UCSD-AML1 (cell line): ENCODE data around the gene BOD1L1.

ENCODE experiments used
- DNase-seq: peaks from one replicate; lab custom pipeline; 2025; ENCODE audit not compliant: unreplicated experiment; lab: John Stamatoyannopoulos, UW

Gene BOD1L1

DNA sequence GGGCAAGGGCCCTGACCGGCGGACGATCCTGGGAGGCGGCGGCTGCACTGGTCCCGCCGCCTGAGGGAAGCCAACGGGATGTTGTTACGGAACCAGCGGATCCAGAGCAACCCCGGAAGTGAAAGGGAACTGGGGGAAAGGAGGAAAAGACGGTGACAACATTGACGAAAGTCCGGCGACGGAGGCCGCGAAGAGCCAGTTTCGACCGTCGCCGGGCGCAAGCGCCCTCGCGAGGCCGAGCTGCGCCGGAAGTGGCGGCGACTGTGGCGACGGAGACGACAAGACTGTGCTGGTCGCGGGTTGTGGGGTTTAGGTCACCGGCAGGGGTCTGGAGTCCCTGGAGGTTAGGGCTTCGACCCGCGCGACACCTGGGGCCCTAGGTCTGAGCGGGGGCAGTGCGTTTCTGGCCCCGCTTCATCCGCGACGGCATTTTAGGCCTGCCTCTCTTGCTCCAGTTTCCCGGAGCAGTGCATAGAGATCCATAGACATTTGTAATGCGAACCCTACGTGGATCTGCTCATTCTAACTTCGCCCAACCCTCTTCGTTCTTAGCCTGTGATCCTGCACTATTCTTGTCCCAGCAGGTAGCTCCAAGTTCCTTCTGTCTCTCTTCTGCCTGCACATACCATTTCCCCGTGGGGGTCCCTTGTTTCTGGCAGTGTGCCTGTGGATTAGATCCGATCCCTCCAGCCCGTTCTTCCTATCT lies at the start of gene BOD1L1:
BOD1L1 (minus strand) TSS at position 120 of the 706 bp plus-strand sequence. CDS start 138 bp downstream, outside the sequence.
- DNase-seq: peak; percentile 91

DNA sequence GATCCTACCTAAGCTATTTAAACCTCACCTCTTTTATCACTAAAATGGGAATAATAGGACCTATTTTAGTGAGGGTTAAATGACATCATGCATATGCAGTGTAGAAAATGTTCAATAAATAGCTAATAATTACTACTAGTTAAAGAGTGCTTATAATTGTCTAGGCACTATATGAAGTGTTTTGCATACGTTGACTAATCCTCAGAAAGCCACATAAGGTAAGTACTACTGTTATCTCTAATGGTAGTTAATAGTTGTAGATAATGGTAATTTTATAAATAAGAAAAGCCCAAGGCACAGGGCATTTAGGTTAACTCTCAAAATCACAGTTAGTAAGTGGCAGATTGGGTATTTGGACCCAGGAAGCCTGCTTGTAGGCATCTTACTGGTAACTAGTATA lies 47.4 kb upstream of the BOD1L1 start:
- no peak for DNase-seq

DNA sequence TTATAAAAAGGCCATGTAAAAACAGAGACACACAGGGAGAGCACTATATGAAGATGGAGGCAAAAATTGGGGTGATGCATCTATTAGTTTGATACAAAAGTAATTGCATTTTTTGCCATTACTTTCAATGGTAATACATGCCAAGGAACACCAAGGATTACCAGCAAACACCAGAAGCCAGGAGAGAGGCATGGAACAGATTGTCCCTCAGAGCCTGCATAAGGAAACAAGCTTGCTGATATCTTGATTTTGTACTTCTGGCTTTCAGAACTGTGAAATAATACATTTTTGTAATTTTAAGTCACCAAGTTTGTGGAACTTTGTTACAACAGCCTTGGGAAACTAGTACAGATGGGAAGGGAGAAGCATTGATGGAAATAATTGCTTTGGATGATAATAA lies 45.6 kb upstream of the BOD1L1 start:
- no peak for DNase-seq

DNA sequence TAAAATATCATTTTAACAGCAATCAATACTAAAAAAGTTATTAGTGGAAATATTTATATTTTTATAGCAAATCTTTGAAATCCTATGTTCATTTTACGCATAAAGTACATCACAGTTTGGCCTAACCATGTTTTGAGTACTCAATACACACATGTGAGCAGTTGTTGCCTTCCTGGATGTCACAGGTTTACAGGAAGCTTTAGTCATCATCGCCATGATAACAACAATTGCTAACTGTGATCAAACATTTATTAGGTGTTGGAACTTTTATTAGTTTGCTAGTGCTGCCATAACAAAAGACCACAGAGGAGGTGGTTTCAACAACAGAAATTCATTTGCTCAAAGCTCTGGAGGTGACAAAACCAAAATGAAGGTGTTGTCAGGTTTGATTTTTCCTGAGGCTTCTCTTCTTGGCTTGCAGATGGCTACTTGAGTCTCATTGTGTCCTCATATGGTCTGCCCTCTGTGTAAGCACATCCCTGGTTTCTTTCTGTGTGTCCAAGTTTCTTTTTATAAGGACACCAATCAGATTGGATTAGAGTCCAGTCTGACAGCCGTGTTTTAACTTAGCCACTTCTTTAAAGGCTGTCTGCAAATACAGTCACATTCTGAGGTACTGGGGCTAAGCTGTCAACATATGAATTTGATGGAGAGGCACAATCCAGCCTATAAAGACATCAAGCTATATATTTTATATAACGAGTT lies 43.1 kb upstream of the BOD1L1 start:
- DNase-seq: no peak

DNA sequence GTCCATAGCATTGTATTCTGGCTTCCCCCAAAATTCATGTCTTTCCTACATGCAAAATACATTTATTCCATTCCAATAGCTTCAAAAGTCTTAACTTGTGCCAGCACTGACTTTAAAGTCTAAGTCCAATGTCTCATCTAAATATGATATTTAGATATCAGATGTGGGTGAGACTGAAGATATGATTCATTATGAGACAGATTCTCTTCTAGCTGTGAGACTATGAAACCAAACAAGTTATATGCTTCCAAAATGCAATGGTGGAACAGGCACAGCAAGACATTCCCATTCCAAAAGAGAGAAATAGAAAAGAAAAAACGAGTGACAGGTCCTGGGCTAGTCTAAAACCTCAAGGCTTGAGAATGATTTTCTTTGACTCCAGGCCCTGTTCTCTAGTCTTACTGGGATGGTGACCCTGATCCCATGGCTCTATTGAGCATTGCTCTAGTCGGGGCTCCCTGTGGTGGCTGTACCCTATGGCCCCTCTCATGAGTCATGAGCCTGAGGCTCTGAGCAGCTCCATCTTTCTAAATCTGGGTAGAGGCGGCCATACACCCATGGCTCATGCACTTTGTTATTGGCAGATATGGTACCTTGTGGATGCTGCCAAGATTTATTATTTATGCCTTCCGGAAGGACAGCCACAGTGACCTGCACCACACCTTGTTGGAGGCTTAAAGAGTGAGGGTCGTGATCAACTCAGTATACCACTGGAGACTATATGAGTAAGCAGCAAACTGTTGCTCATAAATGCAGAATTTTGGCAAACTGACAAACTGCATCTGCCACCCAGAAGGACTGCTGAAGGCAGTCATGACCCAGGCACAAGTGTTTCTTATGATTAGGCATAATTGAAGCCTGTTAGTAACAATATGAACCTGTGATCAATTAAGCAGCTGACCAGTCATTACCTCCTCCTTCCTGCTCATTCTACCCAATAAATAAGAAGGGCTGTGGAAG lies 38.5 kb upstream of the BOD1L1 start:
- no peak for DNase-seq

DNA sequence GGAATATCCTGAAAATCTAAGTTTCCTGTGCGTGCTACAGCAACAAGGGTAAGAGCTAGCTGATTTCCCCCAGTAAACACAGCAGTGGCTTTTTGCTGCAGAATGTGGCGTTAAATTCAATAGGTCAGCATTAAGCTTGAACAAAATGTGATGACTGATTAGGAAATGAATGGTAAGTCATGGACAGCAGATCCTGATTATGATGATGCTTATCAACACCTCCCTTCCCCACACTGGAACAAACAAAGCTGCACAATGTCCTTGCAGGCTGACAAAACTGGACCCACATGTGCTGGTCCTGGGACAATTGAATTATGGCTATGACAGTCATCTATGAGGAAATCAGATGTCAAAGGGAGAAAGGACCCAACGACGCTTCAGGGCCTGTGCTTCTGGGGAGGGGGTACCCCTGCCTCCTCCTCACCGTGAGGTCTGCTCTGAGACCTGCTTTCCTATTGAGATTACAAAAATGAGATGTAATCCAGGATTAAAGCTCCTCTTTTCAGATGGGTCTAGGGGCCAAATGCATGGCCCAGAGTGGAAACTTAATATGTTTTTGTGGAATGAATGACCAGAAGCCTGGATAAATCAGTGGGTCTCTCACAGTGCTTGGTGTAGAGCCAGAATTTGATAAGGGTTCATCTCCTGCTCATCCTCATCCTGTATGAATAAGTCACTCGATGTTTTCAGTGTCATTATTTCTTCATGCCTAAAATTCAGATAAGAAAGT lies 32.0 kb upstream of the BOD1L1 start:
- DNase-seq: no peak

DNA sequence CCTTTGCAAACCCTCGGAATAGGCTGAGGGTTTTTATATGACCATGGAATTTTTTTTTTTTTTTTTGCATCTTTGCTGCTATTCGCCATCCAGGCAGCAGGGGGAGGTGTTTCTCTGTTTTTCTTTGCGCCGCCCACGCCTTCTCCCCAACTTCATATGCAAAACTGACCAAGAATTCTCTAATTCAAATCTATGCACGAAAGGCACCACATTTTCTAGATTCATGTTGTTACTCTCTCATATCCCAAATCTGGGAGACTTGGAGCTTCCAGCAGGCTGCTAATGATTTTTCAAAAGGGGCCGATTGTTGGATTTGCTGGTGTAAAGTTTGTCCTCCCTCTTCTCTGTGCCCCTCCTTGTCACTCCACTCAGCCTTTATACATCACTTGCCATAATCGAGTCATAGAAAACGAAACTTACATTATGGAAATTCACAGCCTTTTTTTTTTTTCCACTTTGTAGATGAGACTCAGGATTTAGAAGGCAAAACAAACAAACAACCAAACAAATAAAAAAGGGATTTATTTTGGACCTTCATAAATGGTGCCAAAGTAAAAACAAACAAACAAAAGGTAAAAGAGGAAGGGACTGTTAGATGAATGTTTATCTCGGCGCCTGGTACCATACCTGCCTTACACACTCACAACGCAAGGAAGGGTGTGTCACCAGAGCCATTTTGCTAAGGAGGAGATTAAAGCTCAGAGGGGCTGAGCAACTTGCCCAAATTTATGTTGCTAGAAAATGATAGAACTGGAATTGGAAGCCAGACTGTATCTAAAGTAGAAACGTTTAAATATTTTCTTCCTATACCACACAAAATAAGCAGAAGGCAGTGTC lies 29.3 kb upstream of the BOD1L1 start:
- DNase-seq: peak; percentile 35

DNA sequence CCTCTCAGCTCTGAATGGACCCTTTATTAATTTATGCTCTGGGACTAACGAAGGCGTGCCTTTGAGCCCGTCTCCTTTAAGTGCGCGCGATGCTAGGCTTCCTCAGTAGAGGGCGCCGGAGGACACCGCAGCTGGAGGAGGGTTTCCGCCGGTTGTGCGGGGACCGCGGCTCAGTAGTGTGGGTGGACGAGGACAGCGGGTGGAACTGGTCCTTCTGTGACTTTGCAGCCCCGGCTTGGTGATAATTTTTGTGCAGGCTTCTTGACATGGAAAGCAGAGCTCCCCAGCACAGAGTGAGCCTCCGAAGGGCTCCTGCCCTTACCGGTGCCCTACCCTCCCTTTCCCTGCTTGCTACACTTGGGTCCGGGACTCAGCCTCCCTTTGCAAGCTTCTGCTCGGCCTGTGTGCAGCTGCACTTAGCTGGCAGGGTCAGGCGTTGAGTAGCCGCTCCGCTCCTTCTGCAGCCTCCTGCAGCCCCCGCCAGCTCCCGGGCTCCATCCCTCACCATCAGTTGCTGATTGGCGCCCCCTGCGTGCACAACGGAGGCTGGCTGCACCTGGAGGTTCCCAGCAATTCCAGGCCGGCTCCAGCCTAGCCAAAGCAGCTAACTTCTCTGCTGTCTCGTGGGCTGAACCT lies 26.8 kb upstream of the BOD1L1 start:
- DNase-seq: peak; percentile 74

DNA sequence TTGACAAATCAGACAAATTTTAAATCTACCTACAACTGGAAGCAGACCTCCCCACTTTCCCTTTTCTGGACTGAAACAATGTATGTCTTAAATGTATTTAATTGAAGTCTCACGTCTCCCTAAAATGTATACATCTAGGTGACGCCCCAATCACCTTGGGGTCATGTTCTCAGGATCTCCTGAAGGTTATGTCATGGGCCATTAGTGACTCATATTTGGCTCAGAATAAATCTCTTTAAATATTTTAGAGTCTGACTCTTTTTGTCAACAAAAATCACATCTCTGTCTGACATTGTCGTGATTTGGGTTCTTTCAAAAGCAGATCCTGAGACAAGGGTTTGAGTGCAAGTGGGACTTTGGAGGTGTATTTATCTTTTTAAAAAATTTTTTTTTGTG lies 26.2 kb upstream of the BOD1L1 start:
- no peak for DNase-seq

DNA sequence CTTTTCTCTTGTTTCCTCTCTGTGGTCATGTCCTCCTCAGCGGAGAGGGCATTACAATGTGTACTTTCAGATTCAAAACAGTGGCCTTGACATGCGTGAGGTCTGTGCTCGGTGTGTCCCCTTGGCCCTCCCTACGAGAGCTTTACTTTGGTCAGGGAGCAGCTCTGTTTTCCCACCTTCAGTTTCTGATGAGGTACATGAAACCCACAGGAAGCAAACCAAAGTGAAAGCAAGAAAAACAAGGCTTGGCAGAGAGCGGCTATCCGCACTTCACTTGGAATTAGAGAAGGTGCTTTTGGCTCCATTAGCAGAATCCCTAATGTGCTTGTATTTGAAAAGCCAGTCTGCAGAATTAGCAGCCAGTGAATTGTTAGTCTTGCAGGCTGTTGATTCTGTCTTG lies 19.5 kb upstream of the BOD1L1 start:
- no peak for DNase-seq

DNA sequence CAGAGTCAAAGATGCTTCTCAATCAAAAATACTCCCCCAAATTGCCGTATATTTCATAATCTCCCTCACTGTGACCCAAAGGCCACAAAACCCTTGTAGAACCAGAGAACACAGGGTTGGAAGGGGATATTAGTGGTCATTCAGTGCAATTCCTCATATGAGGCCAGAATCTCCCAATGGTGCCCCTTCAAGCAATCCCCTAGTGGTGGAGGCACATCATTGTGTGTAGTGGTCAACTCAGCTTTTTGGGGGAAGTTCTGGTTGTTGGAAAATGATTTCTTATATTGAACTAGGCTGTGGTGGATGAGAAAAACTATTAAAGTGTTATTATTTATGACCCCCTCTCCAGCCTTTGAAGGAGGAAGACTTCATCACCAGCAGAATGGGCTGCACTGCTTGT lies 17.6 kb upstream of the BOD1L1 start:
- DNase-seq: no peak

DNA sequence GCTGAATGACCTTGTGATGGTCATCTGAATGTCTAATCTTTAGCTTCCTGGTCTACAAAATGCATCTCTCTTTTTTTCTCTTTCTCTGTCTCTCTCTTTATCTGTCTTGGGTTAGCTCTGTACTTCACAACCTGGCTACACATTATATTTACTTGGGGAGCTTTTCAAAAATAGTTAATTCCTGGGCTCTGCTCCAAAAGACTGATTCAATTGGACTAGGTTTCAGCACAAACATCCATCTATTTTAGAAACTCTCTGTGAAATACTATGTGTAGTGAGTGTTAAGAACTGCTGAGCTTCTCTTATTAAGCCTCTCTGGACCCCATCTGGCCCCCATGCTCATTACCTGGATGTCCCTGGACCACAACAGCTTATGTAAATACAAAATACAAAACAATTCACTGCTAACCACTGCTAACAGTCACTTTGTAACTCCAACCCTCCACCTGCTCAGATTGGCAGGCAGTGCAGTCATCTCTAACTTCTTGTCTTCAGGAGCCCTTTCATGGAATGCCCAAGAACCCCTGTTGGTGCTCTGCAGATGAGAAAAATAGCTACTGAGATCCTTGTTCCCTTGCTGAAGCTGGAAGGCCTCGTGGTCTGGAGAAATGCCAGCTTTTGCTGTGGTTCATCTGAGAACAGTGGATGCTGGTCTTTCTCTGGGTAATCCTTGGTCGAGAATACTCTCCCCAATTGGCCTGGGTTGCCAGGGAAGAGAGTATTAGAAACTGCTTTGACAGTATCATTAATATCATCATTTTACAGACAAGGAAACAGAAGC lies 14.8 kb upstream of the BOD1L1 start:
- DNase-seq: no peak

DNA sequence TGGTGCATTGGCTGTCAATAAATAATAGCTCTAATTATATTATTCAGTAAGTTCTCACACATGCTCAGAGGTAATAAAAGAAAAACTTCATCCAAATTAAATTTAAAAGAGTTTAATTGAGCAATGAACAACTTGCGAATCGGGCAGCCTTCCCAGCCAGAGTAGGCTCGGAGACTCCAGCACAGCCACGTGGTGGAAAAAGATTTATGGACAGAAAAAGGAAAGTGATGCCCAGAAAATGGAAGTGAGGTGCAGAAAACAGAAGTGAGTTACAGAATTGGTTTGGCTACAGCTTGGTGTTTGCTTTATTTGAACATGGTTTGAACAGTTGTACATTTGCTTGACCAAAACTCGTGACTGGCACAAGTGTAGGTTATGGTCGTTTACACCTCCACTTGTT lies 13.6 kb upstream of the BOD1L1 start:
- DNase-seq: no peak

DNA sequence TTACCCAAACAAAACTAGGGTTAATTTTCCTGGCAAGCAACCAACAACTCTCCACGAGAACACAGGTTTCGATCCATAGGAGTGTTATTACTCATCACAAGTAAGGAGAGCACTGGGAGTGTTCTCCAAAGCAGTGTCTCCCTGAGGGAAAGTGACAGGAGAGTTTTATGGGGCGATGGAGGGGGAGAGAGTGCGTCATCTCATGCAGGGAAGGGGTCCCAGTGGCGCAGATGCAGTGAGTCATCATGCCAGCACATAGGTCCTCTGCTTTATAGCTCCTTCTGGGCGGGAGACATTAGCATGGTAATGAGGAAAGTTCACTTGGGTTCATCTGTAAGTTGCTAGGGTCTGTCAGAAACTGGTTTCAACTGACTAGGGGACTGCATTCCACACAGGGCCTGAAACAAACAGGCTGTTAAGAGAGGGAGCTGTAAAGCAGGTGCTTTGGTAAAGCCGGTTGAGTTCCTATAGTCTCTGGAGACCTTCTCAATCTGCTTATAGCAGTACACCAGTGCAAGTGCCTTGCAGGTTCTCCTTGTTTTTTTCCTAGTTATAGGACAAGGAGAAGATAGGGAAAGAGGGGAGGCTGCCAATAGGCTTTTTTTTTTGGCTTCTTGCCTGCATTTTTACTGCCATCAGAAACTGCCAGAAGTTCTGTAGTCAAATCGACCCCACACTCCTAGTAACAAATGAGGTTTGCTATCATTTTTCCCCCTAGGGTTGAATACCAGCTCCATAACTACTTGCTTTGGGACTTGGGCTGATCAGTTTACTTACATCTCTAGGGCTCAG lies 12.8 kb upstream of the BOD1L1 start:
- DNase-seq: no peak

DNA sequence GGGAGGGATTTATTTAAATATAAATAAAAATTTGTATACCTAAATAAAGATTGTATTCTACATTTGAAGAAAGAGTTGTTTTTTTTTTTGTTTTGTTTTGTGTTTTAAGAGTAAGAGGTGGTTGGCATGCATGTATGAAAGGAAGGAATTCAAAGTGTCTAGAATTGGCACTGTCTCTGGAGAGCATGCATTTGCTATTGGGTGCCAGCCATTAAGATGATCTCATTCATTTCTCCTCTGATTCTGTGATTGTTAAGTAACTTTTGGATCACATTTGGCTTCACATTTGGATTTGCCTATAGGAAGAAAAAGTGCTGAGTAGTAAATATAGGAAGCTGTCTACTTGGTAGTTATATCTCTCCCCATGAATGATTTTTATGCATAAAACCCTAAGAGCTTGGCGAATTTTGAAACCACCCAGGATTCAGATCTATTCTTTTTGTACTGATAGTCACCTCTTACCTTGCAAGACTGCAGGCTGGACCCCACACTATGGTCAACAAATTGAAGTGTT lies 7.8 kb upstream of the BOD1L1 start:
- no peak for DNase-seq

DNA sequence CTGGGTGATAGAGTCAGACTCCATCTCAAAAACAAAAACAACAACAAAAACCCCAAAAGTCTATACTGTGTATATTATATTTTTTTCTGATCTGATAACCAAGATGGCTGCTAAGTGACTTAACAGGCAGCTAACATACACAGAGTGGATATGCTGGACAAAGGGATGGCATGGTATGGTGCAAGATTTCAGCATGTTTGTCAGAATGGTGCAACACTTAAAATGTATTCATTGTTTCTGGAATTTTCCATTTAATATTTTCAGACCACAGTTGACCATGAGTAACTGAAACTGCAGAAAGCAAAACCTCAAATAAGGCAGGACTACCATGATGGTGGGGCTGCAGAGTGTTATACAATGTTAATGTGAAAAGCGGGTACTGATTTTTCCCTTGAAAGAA lies 6.1 kb upstream of the BOD1L1 start:
- no peak for DNase-seq

DNA sequence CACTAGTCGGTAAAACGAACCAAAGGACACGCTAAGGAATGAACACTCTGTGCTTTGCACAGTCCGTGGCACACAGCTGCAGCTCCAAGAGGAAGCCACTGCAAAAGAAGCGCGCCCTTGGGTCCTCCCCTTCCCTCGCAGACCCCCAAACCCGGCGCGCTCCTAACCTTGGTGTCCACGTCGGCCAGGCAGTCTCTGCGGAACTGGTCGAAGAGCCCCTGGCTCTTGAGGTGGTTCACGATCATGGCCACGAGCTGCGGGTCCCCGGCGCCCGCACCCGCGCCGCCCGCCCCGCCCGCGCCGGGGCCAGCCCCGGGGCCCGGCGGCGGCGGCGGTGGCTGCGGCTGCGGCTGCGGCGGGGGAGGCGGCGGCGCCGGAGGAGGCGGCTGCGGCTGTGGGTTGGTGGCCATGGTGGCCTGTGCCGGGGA lies 333 bp downstream of the BOD1L1 start:
- peak; percentile 41 for DNase-seq
